Measurements from ENCODE around the gene CTNND2. TPM values are rescaled to one million over a fixed set of nuclear protein-coding genes. Genes with fewer than 3 reads are reported as not detected.

The CTNND2 gene
- total RNA-seq, 1 experiment from 2014 or later, result not detected

- Mint-ChIP-seq H3K4me3 (ENCODE audit: unreplicated experiment) (no peak overlapping the region), H3K27ac (ENCODE audit: low read depth, unreplicated experiment) (no peak overlapping the region), H3K27me3 (ENCODE audit: insufficient read depth, unreplicated experiment) (no peaks in the 10 kb centered on the region), H3K4me1 (ENCODE audit: insufficient read depth, unreplicated experiment) (peaks cover 3% of the 10 kb centered on the region), H3K9me3 (ENCODE audit: unreplicated experiment) (peaks cover 9% of the 10 kb centered on the region), H3K36me3 (ENCODE audit: insufficient read depth, unreplicated experiment) (no peaks in the 10 kb centered on the region)
- no TSS peak for BruUV-seq (replicated peaks)
- no peak for DNase-seq (ENCODE audit: unreplicated experiment)
- ChIA-PET POLR2A (no interaction called here), CTCF (interaction anchor here (0.7 kb wide), 1 partner anchor 10 kb away, joined by 3 read pairs; no protein-coding TSS in a partner anchor)
- intact Hi-C loops (cut with micrococcal nuclease), result no loop called here
- TF ChIP-seq CTCF (IDR thresholded peaks at IDR 0.05; ENCODE audit: unreplicated experiment), result no peak
Observed at GRCh38 chr5:10934783-10935355, 969.4 kb downstream of the CTNND2 start.

GRCh38 chr5:10933121-10933520, 971.1 kb downstream of the CTNND2 start:
- H3K27me3 Mint-ChIP-seq (ENCODE audit: insufficient read depth, unreplicated experiment), result no peaks in the 10 kb centered on the region
- peaks cover 18% of the 10 kb centered on the region for H3K9me3 Mint-ChIP-seq (ENCODE audit: unreplicated experiment)
- H3K36me3 Mint-ChIP-seq (ENCODE audit: insufficient read depth, unreplicated experiment), result no peaks in the 10 kb centered on the region
- CTCF ChIA-PET, result interaction anchor here (1.4 kb wide), 1 partner anchor 15 kb away, joined by 5 read pairs; no protein-coding TSS in a partner anchor
- peaks cover 3% of the 10 kb centered on the region for H3K4me1 Mint-ChIP-seq (ENCODE audit: insufficient read depth, unreplicated experiment)
- DNase-seq (ENCODE audit: unreplicated experiment), result no peak
- H3K27ac Mint-ChIP-seq (ENCODE audit: low read depth, unreplicated experiment), result no peak overlapping the region
- no peak overlapping the region for H3K4me3 Mint-ChIP-seq (ENCODE audit: unreplicated experiment)
- POLR2A ChIA-PET, result no interaction called here
- intact Hi-C loops (cut with micrococcal nuclease), result no loop called here
- TF ChIP-seq CTCF (IDR thresholded peaks at IDR 0.05; ENCODE audit: unreplicated experiment), result no peak
- BruUV-seq (replicated peaks), result no TSS peak

GRCh38 chr5:10932426-10932825, 971.8 kb downstream of the CTNND2 start:
- H3K27me3 Mint-ChIP-seq (ENCODE audit: insufficient read depth, unreplicated experiment), result no peaks in the 10 kb centered on the region
- no peak overlapping the region for H3K4me3 Mint-ChIP-seq (ENCODE audit: unreplicated experiment)
- TF ChIP-seq CTCF (IDR thresholded peaks at IDR 0.05; ENCODE audit: unreplicated experiment), result no peak
- H3K9me3 Mint-ChIP-seq (ENCODE audit: unreplicated experiment), result peaks cover 18% of the 10 kb centered on the region
- ChIA-PET CTCF (no interaction called here), POLR2A (no interaction called here)
- peaks cover 3% of the 10 kb centered on the region for H3K4me1 Mint-ChIP-seq (ENCODE audit: insufficient read depth, unreplicated experiment)
- no peak overlapping the region for H3K27ac Mint-ChIP-seq (ENCODE audit: low read depth, unreplicated experiment)
- no peaks in the 10 kb centered on the region for H3K36me3 Mint-ChIP-seq (ENCODE audit: insufficient read depth, unreplicated experiment)
- BruUV-seq (replicated peaks), result no TSS peak
- no peak for DNase-seq (ENCODE audit: unreplicated experiment)
- intact Hi-C loops (cut with micrococcal nuclease), result no loop called here

GRCh38 chr5:10927608-10928007, 976.6 kb downstream of the CTNND2 start:
- POLR2A ChIA-PET, result interaction anchor here (0.7 kb wide), 1 partner anchor 190 kb away, joined by 3 read pairs; no protein-coding TSS in a partner anchor
- no peak for TF ChIP-seq CTCF (IDR thresholded peaks at IDR 0.05; ENCODE audit: unreplicated experiment)
- no peak overlapping the region for H3K27ac Mint-ChIP-seq (ENCODE audit: low read depth, unreplicated experiment)
- CTCF ChIA-PET, result no interaction called here
- H3K9me3 Mint-ChIP-seq (ENCODE audit: unreplicated experiment), result peaks cover 25% of the 10 kb centered on the region
- no peak overlapping the region for H3K4me3 Mint-ChIP-seq (ENCODE audit: unreplicated experiment)
- no TSS peak for BruUV-seq (replicated peaks)
- H3K36me3 Mint-ChIP-seq (ENCODE audit: insufficient read depth, unreplicated experiment), result no peaks in the 10 kb centered on the region
- intact Hi-C loops (cut with micrococcal nuclease), result no loop called here
- peaks cover 3% of the 10 kb centered on the region for H3K4me1 Mint-ChIP-seq (ENCODE audit: insufficient read depth, unreplicated experiment)
- DNase-seq (ENCODE audit: unreplicated experiment), result no peak
- peaks cover 14% of the 10 kb centered on the region for H3K27me3 Mint-ChIP-seq (ENCODE audit: insufficient read depth, unreplicated experiment)

Data from MCF 10A (cell line).